Stimulated activated CD4-positive, alpha-beta T cell treated with anti-CD3 and anti-CD28 coated beads, TNF-alpha, amount 100 ng/mL, for 48 hours (primary cell): ENCODE measurements around the gene PEBP1.

Source experiments
- DNase-seq, 3 donors: peaks; one replicate each; pipeline ENCODE4 v3.0.0-alpha.2; 2020; ENCODE audit warnings: low read depth in 3 of 3

The PEBP1 gene

GRCh38 chr12:118136559-118137003 lies 657 bp downstream of the PEBP1 start:
- peak in 1 of 3 donors; percentile 27 for DNase-seq

GRCh38 chr12:118137148-118137678 lies 1.3 kb downstream of the PEBP1 start:
- DNase-seq, result no peak

- no peak for DNase-seq
These were observed 4.9 kb downstream of the PEBP1 start for GRCh38 chr12:118140825-118141224.

GRCh38 chr12:118144499-118144898 lies 8.6 kb downstream of the PEBP1 start:
- no peak for DNase-seq

- no peak for DNase-seq
These were observed 9.3 kb downstream of the PEBP1 start for GRCh38 chr12:118145113-118145797.

GRCh38 chr12:118145798-118146156 lies 9.9 kb downstream of the PEBP1 start:
- no peak for DNase-seq

- DNase-seq, result no peak
These were observed 12.4 kb downstream of the PEBP1 start for GRCh38 chr12:118148287-118148686.

GRCh38 chr12:118150625-118151024 lies 14.7 kb downstream of the PEBP1 start:
- no peak for DNase-seq

GRCh38 chr12:118151755-118152154 lies 15.8 kb downstream of the PEBP1 start:
- no peak for DNase-seq

- no peak for DNase-seq
These were observed 24.6 kb downstream of the PEBP1 start for GRCh38 chr12:118160536-118160935.

GRCh38 chr12:118164798-118165486 lies 29.0 kb downstream of the PEBP1 start:
- DNase-seq, result no peak

GRCh38 chr12:118166946-118167345 lies 31.0 kb downstream of the PEBP1 start:
- no peak for DNase-seq

GRCh38 chr12:118175823-118176447 lies 40.0 kb downstream of the PEBP1 start:
- no peak for DNase-seq

GRCh38 chr12:118183155-118183554 lies 47.2 kb downstream of the PEBP1 start:
- DNase-seq, result no peak

GRCh38 chr12:118183711-118184110 lies 47.8 kb downstream of the PEBP1 start:
- DNase-seq, result no peak

- DNase-seq, result no peak
These were observed 49.9 kb downstream of the PEBP1 start for GRCh38 chr12:118185602-118186397.

GRCh38 chr12:118187751-118188435 lies 52.0 kb downstream of the PEBP1 start:
- DNase-seq, result no peak

GRCh38 chr12:118188690-118189371 lies 52.9 kb downstream of the PEBP1 start:
- DNase-seq, result no peak

- no peak for DNase-seq
These were observed 53.8 kb downstream of the PEBP1 start for GRCh38 chr12:118189741-118190191.

GRCh38 chr12:118190266-118190665 lies 54.3 kb downstream of the PEBP1 start:
- no peak for DNase-seq

GRCh38 chr12:118193477-118193876 lies 57.6 kb downstream of the PEBP1 start:
- DNase-seq, result no peak
